Activated CD4-positive, alpha-beta T cell treated with anti-CD3 and anti-CD28 coated beads, Interleukin-2, amount 50 U/mL, for 48 hours (primary cell): ENCODE measurements around the gene MMP21.
A peak's percentile ranks its signal among the peaks of the same experiment; 100 is the strongest.

Experiments used
- DNase-seq, 2 experiments: peaks; one replicate each; pipeline ENCODE4 v3.0.0-alpha.2; 2020

The MMP21 gene

DNA sequence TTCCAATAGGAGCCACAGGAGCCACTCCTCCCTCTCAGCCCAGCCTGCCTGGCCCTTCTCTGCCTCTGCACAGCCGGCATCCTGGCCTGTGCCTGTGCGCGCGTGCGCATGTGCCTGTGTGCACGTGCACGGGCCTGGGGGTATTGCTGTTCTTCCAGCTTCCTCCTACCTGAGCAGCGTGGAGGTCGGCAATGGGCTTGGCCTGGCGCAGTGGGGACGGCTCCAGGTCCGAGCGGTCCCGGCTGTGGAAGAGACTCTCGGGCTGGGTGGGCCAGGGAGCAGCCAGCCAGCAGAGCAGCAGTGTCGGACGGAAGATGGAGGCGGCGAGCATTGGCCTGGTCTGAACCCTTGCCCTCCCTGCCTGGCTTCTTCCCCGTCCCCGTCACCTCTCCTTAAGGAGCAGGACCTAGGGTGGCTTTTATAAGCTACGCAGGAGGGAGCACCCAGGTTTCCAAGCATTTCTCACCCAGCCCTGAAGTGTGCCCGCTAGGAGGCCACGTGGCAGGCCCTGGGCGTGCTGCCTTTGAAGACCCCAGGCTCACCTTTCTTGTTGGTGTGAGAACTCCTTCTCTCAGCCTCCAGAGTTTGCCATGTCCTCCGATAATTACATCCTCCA is at the start of gene MMP21:
Gene MMP21, minus strand, starts transcription at position 331 of the 616 bp plus-strand sequence. Its CDS starts 0 bp downstream, at position 331.
- no peak for DNase-seq

DNA sequence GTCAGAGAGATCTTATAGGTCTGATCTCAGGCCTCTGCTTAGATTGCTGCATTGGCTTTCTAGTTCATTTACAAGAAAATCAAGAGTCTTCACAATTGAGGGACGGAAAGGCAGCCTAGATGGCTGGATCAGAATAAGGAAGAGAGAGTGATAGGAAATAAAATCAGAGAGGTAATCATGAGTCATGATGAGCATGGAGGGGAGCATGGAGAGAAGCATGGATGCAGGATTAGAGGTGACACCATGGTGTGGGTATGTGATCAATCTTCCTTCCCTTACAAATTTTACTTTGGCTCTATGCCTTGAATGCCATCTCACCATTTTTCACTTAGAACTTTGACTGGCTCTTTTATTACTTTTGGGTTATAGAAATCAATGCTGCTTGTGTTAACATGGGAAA is 49.1 kb upstream of the MMP21 start:
- no peak for DNase-seq

GRCh38 chr10:125823663-125824251 is 48.1 kb upstream of the MMP21 start:
- peak; percentile 15 to 18 for DNase-seq

DNA sequence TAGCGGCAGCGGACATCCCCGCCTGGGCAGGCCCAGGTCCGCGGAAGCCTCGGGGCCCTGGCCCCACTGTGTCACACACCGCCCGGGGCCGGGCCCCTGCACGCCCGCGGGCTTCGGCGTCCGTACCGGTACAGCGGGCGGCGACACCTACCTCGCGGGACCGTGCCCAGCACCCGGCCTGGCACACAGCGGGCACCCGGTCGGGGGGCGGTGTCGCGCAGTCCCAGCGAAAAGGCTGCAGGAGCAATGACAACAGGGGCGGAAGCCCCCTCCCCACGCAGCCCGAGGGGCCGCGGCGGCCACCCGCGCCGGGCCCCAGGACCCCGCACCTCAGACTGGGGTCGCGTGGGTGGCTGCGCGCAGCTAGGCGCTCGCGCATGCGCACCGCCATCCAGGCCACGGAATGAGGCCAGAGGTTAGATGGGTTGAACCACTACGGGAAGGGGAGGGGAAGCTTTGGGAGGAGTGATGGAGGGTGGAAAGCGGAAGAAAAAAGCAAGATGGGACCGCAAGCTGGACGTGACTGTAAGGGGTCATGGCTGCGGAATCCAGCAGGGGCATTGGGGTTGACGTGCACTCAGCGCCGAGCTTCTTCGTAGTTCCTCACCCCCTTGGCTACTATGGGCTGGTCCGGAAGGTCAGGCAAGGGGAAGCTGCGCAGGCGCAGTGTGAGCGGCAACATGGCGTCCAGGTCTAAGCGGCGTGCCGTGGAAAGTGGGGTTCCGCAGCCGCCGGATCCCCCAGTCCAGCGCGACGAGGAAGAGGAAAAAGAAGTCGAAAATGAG is 47.4 kb upstream of the MMP21 start, which contains the start of the genes BCCIP and UROS:
Gene BCCIP, plus strand, starts transcription at position 669 of the 785 bp plus-strand sequence. Its CDS starts 12 bp downstream, at position 681.
Gene UROS, minus strand, starts transcription at position 381 of the 785 bp plus-strand sequence. CDS start 6,759 bp downstream, outside the sequence.
- DNase-seq = peak; percentile 88 to 90

GRCh38 chr10:125820701-125821100 is 45.1 kb upstream of the MMP21 start:
- no peak for DNase-seq

- no peak for DNase-seq
These were observed 41.8 kb upstream of the MMP21 start for GRCh38 chr10:125817337-125817946.

- DNase-seq = no peak
These were observed 40.9 kb upstream of the MMP21 start for GRCh38 chr10:125816548-125816947.

DNA sequence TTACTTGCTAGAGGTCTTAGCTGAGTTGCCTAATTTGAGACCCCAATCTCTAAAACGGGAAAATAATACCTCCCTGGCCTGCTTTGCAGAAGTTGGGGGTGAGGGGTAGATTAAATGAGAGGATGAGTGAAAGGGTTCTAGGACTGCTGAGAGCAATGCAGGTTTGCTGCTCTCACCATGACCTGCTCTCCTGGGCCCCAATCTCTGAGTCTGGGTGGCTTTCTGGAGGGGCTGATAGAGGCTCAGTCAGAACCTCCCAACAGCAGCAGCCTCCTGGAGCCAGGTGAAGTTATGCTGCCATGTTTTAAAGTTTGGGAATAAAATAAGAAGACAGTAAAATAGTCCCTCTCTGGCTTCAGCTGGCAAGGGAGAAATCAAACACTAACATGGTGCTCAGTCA is 40.1 kb upstream of the MMP21 start:
- no peak for DNase-seq

DNA sequence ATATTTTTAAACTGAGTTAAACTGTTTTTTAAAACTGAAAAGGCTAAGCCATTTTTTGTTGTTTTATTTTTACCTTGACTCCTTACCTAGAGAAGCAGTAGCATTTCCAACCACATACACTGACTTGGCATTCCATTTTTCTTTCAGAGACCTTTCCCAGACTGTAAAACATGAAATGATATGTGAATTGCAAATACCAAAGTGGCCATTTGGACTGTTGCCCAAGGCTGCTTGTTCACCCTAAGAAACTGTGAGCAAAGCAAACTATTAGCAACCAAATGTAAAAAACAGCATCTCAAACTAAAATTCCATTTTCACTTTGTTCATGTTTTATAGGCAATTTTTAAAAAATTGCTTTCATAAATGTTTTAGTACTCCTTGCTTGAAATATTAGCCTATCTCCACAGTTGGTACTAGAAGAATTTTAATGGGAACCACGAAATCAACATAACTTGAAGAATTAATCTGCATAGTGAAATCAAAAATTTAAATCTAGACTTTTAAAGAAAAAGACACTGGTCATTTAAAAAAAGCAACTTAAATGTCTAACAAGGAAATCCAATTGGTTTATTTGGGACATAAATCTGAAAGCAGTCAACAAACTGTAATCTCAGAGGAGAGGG is 36.6 kb upstream of the MMP21 start:
- DNase-seq = no peak

DNA sequence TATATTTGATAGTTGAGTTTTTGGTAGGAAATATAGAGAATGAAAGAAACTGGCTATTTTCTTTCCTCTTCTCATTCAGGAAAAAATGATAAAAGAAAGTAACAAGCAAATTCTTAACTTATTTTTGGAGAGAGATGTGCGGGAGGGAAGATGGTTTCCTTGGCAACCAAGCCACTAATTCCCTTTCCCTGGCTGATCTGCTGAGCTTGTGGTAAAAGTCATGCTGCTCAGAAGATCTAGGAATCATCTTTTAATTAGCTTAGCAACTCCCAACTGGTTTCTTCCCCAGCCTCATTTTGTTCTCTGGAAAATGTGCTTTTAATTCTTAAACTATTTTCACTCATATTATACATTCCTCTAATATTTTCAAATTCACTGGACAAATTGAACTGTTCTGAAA is 35.6 kb upstream of the MMP21 start:
- no peak for DNase-seq

DNA sequence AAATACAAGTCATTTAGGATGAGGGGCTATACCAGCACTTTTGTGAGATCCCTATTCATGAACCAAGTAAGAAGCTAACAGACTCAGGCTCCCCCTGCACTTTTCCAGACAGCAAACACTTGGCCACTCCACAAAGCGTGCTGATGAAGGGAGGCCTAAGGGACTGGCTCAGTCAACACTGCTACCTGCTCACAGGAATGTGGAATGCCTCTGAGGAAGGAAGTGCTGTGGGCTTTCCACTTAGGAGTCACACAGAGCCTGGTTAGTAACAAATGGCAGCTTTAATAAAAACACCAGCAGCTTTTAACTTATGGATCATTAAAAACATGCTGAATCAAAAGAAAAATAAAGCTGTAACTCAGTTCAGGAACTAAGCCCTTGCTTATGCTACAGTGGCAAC is 32.4 kb upstream of the MMP21 start:
- DNase-seq = no peak

DNA sequence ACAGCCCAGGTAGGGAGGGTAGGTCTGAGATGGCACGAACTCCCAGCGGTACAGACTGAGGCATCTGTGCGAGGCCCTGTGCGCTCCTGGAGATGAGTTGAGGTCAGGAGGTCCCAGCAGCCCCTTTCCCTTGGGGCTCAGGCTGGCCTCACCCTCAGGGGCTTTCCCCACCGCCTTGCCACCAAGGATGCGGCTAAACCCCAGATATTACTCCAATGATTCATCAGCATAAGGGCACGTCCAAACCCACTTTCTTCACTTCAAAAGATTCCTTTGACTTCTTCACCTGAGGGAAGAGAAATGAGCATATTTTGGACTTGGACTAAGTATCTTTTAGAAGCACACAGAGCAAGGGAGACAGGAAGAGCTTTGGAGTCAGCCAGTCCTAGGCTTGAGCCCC is 27.1 kb upstream of the MMP21 start:
- DNase-seq = no peak

GRCh38 chr10:125802131-125802530 is 26.5 kb upstream of the MMP21 start:
- no peak for DNase-seq

GRCh38 chr10:125801574-125801973 is 26.0 kb upstream of the MMP21 start:
- DNase-seq = no peak

DNA sequence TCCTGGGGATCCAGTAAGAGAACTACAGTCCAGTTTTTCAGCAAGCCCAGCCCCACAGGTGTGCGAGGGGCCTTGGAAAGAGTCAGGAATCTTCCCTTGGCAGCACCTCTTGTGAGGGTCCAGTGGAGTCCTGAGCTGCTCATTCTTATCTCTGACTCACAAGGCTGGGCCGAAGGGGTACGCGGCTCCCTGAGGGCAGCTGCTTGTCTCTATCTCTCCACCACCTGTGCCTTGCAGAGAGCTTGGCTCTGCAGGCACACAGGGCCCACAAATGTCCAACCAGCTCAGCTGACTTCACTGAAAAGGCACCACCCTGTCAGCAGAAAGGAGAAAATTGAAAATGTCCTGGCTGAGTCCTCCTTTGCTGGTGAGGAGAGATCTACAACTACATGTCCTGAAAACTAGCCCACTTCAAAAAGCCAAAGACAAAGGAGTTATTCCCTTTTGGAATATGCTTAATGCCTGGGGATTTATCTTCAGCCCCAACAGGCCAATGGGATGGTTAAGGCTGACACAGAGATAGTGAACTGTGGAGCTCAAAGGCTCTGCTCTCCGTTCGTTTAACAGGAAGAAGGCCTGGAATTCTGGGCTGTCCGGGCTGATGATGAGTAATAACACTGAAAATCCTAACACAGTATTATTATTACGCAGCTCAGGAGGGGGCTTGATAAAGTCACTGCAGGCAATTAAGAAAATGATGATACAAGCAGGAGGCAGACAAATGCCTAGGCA is 24.0 kb upstream of the MMP21 start:
- DNase-seq = no peak

GRCh38 chr10:125797994-125798662 is 22.5 kb upstream of the MMP21 start:
- no peak for DNase-seq

- DNase-seq = no peak
These were observed 21.8 kb upstream of the MMP21 start for GRCh38 chr10:125797424-125797823.

DNA sequence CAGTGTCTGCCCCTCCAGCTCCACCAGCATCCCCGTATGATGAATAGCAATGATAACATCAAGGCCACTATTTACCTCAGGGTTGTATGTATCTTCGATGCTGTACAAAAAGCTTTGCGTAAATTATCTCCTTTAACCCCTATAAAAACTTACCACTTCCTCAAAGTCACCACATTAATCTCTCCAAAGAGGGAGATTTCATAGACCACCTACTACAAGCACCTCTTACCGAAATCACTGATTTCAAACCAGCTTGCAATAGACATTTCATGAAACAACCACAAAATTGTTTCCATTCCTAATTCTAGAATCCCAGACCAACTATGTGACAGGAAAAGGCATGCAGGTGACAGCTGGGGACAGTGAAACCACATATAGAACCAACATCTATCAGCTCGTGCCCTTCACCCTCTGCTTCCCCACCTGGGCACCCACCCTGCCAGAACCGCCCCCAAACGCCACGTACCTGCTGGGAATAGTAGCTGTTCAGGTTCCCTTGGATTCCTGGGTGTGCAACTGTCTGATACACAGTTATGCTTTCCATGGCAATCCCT is 20.1 kb upstream of the MMP21 start:
- no peak for DNase-seq

DNA sequence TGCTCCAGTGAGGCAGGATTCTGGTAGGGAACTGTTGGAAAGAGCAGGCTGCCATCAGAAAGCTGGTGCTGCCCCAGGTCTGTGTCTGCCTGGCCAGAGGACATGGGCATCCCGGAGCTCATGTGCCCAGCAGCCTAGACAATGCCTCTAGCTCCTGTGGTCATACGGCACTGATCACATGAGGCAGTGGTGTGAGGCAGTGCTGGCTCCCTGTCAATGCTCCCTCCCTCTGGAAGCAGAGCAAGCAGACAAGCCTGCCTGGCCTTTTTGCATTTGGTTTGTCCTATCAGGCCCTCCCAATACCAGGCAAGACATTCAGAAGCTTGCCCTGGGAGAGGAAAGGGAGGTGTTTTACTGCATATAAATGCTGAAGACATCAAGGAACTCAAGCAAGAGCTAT is 19.5 kb upstream of the MMP21 start:
- no peak for DNase-seq

DNA sequence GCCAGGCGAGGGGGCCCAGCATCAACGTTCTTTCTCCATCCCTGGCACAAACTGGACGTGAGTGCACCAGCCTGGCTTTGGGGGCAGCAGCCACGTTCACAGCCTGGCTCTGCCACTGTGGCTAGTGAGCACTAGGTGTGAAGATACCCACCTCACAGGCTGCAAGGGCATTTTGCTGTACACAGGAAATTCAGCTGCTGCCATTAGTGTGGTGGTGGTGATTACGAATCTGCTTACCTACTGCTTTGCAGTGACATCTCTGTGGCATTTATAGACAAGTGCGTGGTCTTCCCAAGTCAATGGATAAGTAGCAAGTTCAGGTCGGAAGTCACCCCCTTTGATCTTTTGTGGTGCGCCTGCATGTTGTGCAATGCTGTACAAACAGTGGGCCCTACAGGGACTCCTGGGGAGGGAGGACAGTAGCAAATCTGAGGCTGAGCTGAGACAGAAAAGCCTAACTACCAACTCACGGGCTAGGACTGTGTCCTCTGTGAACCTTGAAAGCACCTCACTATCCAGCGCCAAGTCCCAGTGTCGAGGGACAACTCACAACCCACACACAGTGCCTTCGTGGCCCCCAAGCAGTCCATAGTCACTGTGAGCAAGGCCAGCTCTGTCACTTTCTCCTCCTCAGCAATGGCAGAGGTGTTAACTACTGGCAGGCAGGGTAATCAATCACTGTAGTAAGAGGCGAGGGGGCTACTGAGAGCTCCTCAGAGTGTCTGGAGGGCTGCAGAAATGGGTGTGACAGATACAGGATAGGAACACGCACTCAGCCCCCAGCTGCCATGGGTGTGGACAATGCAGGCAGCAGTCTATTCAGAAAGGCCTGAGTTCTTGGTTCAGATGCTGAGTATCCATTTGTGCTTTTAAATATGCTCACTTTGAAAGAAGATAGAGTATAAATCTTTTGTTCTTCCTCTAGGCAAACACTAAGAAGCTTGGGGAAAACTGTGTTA is 17.0 kb upstream of the MMP21 start:
- DNase-seq = no peak
